GM19455 (cell line): ENCODE results near the gene C9orf43.
"Not testable (repeated sequence)": the region's sequence is repeated elsewhere in the genome, so short reads cannot be mapped to it uniquely, and the experiment has no call there.

Experiments used
- ATAC-seq: cut with Tn5 transposase; IDR thresholded peaks from one replicate; pipeline ENCODE4 v1.9.1; 2021; ENCODE audit not compliant: unreplicated experiment

Gene C9orf43

DNA sequence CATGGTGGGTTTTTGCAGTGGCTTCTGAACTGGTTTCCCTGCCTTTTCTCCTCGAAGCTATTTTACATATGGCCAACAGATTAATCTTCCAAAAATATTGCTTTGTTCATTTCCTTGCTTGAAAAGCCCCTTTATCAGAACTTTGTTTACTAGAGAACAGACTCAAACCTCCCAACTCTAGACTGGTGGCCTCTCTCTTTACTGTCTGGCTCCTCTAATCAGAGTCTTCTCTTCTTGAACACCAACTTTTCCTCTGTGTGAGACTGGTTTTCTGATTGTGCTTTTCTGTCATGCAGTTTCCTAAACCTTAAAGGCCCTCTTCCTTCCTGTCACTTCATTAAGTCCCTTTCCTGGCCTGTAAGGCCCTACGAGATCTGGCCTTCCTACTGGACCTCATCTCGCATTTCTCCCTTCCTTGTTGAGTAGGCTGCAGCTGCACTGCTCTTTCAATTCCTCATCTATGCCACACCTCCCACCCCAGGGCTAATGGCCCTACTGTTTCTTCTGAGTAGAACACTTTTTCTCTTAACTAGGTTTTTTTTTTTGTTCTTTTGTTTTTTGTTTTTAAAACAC, 5.7 kb downstream of the C9orf43 start:
- ATAC-seq: peak; percentile 96

DNA sequence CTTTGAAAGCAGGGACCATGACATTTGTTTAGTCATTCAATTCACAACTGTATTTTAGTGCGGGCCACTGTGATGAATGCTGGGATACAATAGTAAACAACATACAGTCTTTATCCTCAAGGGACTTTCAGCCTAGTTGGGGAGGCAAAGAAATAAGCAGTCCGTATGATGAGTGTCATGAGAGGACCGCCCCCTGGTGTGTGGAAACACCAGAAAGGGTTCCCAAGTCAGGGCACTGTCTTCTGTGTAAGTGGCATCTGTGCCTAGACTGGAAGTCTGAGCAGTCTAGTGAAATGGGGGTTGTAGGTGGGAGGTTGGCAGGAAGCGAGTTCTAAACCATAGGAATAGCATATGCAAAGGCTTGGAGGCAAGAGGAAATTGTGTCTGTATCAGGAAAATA, 6.8 kb downstream of the C9orf43 start:
- no peak for ATAC-seq

DNA sequence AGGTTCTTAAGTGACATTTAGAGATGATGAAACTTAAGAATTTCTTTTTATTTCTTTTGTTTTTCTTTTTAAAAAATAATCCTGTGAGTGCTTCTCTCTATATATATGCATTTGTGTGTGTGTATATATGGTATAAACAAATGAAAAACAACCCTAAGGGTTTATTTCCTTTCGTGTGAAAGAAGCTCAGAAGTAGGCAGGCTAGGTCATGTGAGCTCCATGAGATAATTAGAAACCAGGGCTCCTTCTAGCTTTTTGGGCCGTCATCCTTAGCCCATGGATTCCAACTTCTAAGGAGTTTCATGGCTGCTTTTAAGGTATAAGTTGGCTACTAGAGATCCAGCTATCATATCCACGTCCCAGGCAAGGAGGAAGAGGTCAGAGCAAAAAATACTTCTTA, 11.2 kb downstream of the C9orf43 start:
- ATAC-seq: no peak

DNA sequence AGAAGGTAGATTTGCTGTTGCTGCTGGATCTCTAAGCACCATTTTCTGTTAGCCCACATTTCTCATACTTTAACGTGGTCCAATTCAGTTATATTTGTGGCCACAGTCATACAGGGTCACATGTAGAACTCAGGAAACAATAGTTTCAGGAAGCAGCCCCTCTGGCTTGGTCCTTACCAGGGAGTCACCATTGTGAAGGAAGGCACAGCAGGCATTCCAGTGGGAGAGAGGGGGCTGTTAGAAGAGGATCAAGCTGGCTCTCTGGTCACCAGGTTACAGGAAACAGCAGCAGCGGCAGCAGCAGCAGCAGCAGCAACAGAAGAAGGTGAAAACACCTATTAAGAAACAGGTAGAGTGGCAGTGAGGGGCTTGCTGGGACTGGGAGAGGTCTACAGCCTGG, 14.5 kb downstream of the C9orf43 start:
- ATAC-seq: no peak

DNA sequence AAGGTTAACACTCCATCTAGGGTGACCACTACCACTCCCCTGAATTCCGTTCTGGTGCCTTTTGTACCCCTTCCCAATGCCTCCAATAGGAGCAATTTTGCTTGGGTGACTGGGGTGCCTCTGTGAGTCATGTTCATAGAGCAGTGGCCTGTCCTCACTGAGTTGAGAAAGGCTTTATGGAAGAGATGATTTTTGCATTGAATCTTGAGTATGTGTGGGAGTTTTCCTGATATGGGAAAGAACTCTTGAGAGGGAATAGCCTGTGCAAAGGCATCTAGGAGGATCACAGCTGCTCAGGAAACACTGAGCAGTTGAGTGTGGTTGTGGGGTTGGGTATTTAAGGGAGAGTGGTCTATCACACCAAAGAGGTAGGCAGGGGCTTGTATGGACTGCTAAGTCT, 16.2 kb downstream of the C9orf43 start:
- ATAC-seq: no peak

DNA sequence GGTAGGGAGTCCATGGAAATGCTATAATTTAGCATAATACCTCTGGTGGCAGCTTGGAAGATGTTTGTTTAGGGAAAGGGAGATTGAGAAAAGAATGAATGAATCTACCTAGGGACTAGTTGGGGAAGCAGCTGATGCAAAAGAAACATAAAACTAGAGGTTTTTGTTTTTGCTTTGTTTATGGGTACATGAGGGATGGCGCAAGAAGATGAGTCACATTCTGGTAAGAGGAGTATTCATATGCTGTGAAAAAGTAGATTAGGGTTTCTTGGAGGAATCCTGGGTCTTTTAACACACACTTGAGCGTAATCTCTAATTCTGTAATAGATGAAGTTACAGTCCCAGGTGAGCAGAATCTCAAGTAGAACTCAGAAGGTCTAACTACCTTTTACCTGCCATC, 17.1 kb downstream of the C9orf43 start:
- no peak for ATAC-seq

DNA sequence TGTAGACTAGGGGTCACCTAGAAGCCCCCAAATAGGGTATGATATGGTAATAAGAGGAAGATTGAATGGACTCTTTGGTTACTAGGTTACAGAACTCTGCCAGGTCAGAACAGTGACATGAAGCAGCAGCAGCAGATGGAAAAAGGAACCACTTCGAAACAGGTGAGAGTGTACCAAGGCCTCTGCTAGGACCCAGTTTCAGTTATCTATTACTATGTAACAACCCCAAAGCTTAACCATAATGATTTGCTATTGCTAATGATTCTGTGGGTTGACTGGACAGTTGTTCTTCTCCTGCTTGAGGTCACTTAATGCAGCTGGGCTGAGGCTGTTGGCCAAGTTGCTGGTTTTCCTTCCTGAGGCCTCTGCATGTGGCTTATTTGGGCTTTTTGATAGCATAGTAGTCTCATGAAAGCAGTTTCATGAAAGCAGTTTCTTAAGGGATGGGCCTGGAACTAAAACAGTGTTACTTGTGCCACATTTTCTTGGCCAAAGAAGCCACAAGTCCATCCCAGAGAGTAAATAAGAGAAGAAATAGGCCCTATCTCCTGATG, 17.6 kb downstream of the C9orf43 start:
- no peak for ATAC-seq

DNA sequence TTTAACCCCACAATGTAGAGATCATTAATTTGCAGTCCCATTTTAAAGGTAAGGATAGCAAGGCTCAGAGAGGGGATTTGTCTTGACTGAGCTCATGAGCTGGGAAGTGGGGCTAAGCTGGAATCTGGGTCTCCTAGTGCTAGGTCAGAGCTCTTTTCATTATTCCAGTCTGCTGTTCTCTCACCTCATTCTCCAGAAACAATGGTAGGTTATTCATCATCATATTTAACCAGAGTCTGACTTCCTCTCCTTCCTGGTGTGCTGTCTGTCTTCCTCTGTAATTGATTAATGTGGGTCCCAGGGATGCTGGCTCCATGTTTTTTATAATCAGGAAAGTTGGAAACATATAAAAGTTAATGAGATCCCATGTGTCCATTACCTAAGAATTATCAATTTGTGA, 20.6 kb downstream of the C9orf43 start:
- no peak for ATAC-seq

DNA sequence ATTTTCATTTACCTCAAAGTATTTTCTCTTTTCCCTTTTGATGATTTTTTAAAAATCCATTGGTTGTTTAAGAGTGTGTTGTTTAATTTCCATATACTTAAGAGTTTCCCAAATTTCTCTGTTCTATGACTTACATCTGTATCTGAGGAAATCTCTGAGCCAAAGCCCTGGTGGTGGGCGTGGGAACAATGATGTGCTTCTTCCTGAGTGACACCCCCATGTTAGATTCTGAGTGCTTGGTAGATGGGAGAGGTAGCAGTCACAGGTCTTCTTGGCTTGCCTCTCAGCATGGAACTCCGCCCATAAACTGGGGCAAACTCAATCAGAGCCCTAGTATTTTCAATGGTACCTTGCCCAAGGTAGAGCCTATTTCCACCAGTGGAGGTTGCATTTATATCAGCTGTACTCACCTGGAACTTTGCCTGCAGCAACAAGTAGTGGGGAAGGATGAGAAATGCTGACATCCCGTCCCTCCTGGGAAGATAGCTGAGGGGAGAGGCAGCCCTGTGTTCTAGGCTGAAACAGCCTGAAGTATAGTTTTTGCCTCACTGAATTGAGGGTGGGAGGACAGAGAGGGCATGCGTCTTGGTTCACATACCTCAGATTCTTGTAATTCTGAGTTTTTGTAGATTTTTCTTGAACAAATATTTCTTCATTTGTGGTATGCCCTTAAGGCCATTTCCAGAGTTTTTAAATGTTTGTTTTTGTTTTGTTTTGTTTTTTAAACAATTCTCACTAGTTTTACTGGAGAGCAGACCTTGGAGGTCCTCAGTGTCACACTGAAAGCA, 26.4 kb downstream of the C9orf43 start:
- no peak for ATAC-seq

DNA sequence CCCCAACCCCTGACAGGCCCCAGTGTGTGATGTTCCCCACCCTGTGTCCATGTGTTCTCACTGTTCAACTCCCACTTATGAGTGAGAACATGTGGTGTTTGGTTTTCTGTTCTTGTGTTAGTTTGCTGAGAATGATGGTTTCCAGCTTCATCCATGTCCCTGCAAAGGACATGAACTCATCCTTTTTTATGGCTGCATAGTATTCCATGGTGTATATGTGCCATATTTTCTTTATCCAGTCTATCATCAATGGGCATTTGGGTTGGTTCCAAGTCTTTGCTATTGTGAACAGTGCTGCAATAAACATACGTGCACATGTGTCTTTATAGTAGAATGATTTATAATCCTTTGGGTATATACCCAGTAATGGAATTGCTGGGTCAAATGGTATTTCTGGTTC, 27.2 kb downstream of the C9orf43 start:
- not testable (repeated sequence) for ATAC-seq

DNA sequence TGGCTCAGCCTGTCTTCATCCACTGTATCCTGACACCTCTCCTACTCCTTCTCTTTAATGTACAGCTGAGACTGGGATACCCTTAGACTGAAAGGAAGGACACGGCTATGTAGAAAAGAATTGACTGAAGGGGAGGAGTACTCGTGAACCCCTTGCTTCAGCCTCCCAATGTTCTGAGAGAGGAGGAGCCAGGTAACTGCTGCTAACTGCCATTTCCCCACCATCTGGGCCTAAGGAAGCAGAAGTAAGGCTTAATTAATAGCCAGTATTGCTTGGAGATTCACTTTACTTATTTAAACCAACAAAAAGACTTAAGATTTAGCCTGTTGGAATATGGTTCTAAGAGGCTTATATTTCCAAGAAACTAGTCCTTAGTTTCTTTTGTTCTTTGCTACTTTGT, 34.2 kb downstream of the C9orf43 start:
- ATAC-seq: no peak

DNA sequence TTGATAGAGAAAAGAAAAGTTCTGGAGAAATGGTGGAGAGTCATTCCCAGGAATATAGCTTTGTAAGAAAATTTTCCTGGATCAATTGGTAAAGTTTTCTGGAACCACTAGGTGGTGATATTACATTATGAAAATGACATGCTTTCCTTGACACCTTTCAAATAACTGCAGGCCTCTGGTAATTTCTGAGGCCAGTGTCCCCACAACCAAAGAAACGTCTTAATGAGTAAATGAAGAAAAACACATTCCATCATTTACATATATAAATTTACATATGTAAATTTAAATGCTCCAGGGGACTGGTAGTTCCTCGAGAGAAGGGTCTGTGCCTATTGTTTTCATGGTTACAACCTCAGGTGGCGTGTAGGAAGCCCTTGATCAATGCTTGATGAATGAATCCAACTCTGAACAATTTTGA, 35.8 kb downstream of the C9orf43 start:
- ATAC-seq: no peak

DNA sequence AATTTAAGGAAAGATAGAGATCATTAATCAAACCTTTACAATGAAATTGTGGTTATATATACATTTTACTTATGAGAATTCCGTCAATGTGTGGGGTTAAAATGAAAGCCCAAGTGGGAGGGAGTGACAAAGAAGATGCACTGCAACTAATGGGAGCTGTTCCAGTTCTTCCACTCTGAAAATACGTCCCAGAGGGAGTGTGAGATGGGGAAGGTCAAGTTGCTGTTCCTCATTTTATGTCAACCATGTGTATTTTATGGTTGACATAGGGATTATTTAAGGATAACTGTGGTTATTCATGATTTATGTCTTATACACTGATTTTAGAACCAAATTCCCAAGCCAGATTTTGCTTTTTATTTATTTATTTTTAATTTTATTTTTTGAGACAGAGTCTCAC, 38.8 kb downstream of the C9orf43 start:
- ATAC-seq: no peak

DNA sequence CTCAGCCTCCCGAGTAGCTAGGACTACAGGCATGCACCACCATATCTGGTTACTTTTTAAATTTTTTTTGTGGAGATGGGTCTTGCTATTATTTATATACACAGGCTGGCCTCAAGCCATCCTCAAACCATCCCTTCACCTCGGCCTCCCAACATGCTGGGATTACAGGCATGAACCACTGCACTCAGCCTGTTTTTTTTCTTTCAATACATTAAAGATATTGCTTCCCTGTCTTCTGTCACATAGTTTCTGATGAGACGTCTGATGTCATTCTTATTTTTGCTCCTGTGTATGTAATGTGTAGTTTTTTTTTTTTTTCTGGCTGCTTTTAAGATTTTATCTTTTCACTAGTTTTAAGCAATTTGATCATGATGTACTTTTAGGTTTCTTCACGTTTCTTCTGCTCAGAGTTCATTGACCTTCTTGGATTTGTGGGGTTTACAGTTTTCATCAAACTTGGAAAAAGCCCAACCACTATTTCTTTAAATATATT, 41.6 kb downstream of the C9orf43 start:
- ATAC-seq: no peak

DNA sequence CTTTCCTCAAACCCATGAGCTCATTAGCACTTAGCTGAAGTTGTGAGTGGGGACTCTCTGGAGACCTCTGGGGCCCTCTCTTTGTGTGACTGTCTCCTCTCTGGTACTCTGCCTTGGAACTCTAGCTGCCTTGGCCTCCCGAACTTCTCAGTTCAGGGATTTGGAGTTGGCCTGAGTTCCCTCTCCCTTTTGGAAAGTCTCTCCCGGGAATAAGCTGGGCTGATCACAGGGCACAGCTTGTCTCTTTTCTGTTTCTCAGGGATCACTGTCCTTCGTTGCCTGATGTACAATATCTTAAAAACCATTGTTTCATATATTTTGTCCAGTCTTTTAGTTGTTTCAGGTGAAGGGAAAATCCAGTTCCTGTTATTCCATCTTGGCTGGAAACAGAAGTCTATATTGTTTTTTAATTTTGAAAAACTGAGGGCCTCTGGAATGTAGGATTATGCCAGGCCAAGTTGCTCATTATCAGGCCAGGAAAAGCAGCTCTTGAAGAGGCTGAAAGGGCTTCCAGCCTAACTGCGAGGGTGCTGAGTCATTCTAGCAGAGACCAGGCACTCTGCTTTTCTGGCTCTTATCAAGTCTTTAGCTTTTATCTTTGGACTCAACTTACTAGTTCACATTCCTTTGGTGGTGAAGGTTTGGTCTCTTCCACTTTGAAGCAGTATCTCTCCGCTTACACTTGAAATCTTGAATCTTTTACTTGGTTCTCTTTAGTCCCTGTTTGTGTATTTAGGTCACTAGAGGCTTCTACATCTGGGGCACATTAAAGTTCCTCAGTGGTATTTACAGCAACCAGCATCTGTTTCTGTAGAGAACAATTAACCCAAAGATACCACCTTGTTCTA, 44.6 kb downstream of the C9orf43 start:
- ATAC-seq: no peak

DNA sequence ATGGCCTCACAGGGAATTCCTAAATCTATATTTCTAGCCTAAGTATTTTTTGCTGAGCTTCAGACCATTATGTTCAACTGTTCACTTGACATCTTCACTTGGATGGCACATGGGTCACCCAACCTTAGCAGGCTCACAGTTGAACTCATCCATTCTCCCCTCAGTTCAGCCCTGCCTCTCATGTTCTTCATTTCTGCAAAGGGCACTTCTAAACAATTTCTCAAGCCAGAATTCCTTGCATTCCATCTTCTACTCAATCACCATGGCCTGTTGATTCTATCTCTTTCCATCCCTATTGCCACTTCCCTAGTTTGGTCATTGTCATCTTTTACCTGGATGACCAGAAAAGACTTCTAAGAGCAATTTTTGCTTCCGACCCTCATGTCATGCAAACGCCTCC, 45.7 kb downstream of the C9orf43 start:
- ATAC-seq: no peak

DNA sequence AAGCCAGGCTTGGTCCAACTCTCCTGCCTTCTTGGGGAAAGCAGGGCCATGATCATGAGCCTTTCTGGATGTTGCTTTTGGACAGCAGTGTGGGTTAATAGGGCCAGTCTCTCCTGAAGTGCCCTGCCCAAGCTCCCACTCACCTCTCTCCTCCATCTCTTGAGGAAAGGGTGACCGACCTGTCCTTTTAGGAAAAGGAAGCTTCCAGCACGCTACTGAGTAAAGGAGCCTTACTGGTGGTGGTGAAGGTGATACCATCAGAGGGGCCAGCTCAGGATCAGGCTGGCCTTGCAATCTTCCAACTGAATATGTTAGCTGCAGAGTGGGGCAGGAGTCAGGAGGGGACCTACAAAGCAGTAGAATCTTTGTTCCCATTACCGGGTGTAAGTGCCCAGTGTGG, 50.7 kb downstream of the C9orf43 start:
- no peak for ATAC-seq

DNA sequence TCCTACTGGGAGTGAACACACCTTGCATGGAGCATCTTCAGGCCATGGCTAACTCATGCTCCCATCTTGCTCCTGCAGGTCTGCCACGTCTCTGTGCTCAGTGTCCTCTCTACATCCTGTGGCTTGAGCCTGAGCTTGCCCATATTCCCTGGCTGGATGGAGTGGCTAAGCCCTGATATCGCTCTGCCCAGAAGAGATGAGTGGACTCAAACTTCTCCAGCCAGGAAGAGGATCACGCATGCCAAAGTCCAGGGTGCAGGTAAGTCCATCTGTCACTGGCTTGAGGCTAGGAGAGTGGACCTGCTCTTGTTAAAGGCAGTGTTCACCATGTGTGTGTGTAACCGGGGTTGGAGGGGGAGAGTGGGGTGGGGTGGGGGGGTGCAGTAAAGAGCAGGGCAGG, 51.4 kb downstream of the C9orf43 start:
- no peak for ATAC-seq

DNA sequence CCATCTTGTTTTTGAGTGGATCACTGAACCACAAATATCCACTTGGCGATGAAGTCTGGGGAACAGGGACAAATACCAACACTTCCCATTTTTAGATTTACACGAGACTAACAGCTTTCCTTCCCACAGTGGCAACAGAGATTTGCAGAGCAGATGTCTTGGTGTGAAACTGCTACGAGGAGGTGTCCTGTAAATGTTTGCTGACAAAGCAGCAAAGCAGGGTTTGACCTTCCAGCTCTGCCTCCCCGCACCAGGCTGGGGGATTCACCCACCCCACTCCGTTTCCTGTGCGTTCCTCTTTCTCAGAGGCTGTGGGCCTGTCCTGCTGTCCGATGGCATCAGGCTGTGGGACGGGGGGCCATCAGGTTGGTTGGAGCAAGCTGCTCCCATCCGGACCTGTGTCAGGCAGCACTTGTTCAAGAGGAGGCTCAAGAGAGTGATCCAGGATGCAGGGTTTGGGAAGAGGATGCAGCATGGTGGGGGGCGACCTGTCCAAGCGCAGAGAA, 52.3 kb downstream of the C9orf43 start:
- no peak for ATAC-seq

DNA sequence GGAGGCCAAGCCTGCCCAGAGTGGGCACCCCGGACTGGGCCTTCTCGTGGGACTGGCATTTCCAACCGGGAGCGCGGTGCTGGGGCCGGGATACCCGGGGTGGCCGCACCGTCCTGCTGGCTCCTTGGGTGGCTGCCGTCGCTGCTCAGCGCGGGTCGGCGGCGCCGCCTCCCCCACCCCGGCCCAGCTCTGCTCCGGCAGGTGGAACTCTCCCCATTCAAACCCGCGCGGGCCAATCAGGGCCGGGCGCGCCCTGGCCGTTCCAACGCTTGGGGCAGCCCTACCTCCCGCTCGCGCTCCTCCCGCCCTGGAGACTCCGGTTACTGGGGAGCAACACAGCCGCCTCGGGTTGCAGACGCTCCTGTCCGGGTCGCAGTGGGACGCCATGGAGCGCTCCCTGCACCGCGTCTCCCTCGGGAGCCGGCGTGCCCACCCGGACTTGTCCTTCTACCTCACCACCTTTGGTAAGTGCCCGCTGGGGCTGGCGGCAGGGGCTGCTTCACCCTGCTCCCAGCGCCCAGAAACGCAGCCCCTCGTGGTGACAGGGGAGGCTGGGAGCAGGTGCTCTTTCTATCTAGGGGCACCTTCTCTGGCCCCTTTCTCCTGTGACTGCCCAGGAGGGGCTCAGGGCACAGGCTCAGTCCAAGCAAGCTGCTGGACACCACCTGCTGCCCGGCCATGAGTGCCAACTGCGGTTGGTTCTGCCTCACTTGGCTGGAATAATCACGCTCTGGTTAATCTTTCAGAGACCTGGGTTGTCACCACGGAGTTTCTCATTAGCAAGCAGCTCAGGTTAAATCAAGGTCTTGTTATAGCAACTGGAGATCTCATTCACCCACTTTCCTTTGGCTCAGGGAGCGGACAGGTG, 53.1 kb downstream of the C9orf43 start, which contains the start of gene RGS3:
Gene RGS3, plus strand, starts transcription at position 310 of the 868 bp plus-strand sequence. Its CDS starts 76 bp downstream, at position 386.
- ATAC-seq: no peak
